IPS DF 19.7 (cell line): ENCODE results near the gene EPM2AIP1.
"Not testable (repeated sequence)": the region's sequence is repeated elsewhere in the genome, so short reads cannot be mapped to it uniquely, and the experiment has no call there.

Experiments
- DNase-seq: peaks from one replicate; pipeline ENCODE4 v3.0.0-alpha.2; 2013; ENCODE audit warnings: low read depth, low spot score

EPM2AIP1 gene

GRCh38 chr3:36992806-36993325, at the start of gene EPM2AIP1:
Gene EPM2AIP1 (minus strand): TSS chr3:36993131. CDS start chr3:36993077, 54 bp downstream.
- no peak for DNase-seq

- not testable (repeated sequence) for DNase-seq
Measured at GRCh38 chr3:37042712-37043111, 49.8 kb upstream of the EPM2AIP1 start.

GRCh38 chr3:37041546-37042195, 48.7 kb upstream of the EPM2AIP1 start:
- no peak for DNase-seq

- DNase-seq, result no peak
Measured at GRCh38 chr3:37040231-37040630, 47.3 kb upstream of the EPM2AIP1 start.

- DNase-seq, result no peak
Measured at GRCh38 chr3:37039161-37039846, 46.4 kb upstream of the EPM2AIP1 start.

GRCh38 chr3:37037352-37037751, 44.4 kb upstream of the EPM2AIP1 start:
- DNase-seq, result no peak

GRCh38 chr3:37032961-37033360, 40.0 kb upstream of the EPM2AIP1 start:
- no peak for DNase-seq

- no peak for DNase-seq
Measured at GRCh38 chr3:37031096-37031682, 38.3 kb upstream of the EPM2AIP1 start.

GRCh38 chr3:37030588-37030987, 37.7 kb upstream of the EPM2AIP1 start:
- DNase-seq, result no peak

GRCh38 chr3:37029516-37030163, 36.7 kb upstream of the EPM2AIP1 start:
- no peak for DNase-seq

- DNase-seq, result no peak
Measured at GRCh38 chr3:37029111-37029510, 36.2 kb upstream of the EPM2AIP1 start.

- no peak for DNase-seq
Measured at GRCh38 chr3:37028329-37028728, 35.4 kb upstream of the EPM2AIP1 start.

GRCh38 chr3:37026851-37027250, 33.9 kb upstream of the EPM2AIP1 start:
- DNase-seq, result no peak

- DNase-seq, result no peak
Measured at GRCh38 chr3:37025561-37026335, 32.8 kb upstream of the EPM2AIP1 start.

- no peak for DNase-seq
Measured at GRCh38 chr3:37024820-37025405, 32.0 kb upstream of the EPM2AIP1 start.

GRCh38 chr3:37024092-37024491, 31.2 kb upstream of the EPM2AIP1 start:
- DNase-seq, result no peak

- DNase-seq, result no peak
Measured at GRCh38 chr3:37017683-37018082, 24.8 kb upstream of the EPM2AIP1 start.

GRCh38 chr3:37016903-37017302, 24.0 kb upstream of the EPM2AIP1 start:
- no peak for DNase-seq

GRCh38 chr3:37015642-37016041, 22.7 kb upstream of the EPM2AIP1 start:
- DNase-seq, result no peak

- DNase-seq, result no peak
Measured at GRCh38 chr3:37014620-37015019, 21.7 kb upstream of the EPM2AIP1 start.
